Osteocyte (in vitro differentiated cells): ENCODE results near the gene AGAP2. TPM values are rescaled to one million over a fixed set of nuclear protein-coding genes. Genes with fewer than 3 reads are reported as not detected.

Experiments used
- DNase-seq: peaks from one replicate; pipeline ENCODE4 v3.0.0; 2021; ENCODE audit warnings: mixed read lengths; ENCODE audit not compliant: unreplicated experiment; ENCODE audit errors: extremely low spot score
- H3K27ac Mint-ChIP-seq: one replicate; pipeline ENCODE4 v1.8.0; 2021; ENCODE audit warnings: mild to moderate bottlenecking, mixed read lengths; ENCODE audit not compliant: unreplicated experiment
- H3K27me3 Mint-ChIP-seq: one replicate; pipeline ENCODE4 v1.8.0; 2021; ENCODE audit warnings: mixed read lengths; ENCODE audit not compliant: unreplicated experiment
- H3K36me3 Mint-ChIP-seq: one replicate; pipeline ENCODE4 v1.8.0; 2021; ENCODE audit warnings: mixed read lengths; ENCODE audit not compliant: unreplicated experiment
- H3K4me1 Mint-ChIP-seq: one replicate; pipeline ENCODE4 v1.8.0; 2021; ENCODE audit warnings: mixed read lengths; ENCODE audit not compliant: unreplicated experiment
- H3K4me3 Mint-ChIP-seq: one replicate; pipeline ENCODE4 v1.8.0; 2021; ENCODE audit warnings: mild to moderate bottlenecking, moderate library complexity, mixed read lengths; ENCODE audit not compliant: unreplicated experiment
- H3K9me3 Mint-ChIP-seq: one replicate; pipeline ENCODE4 v1.8.0; 2021; ENCODE audit warnings: mixed read lengths; ENCODE audit not compliant: unreplicated experiment
- CTCF ChIP-seq: fragments of 200-600 bp; sonication (generic); IDR thresholded peaks from 2 replicates; pipeline ENCODE4 v1.5.0; 2021; ENCODE audit warnings: antibody characterized with exemption, mild to moderate bottlenecking, moderate library complexity
- total RNA-seq: library from RNA; stranded (reverse); gene quantifications from 2 replicates; pipeline ENCODE4 v1.2.1, GENCODE V29; 2021

Gene AGAP2
- total RNA-seq, 1 donor from 2014 or later: 2.6 TPM

GRCh38 chr12:57726151-57726883 is 12.2 kb downstream of the AGAP2 start:
- Mint-ChIP-seq H3K4me3 (peak overlapping the region; percentile 99), H3K9me3 (no peaks in the 10 kb centered on the region), H3K36me3 (peaks cover 8% of the 10 kb centered on the region), H3K27ac (peak overlapping the region; percentile 97), H3K27me3 (peaks cover 7% of the 10 kb centered on the region), H3K4me1 (peaks cover 23% of the 10 kb centered on the region)
- peak; percentile 95 for DNase-seq
- TF ChIP-seq CTCF: peak; percentile 89

- Mint-ChIP-seq H3K9me3 (no peaks in the 10 kb centered on the region), H3K27me3 (peaks cover 6% of the 10 kb centered on the region), H3K4me3 (peak overlapping the region; percentile 99), H3K4me1 (peaks cover 23% of the 10 kb centered on the region), H3K36me3 (peaks cover 8% of the 10 kb centered on the region), H3K27ac (peak overlapping the region; percentile 97)
- no peak for TF ChIP-seq CTCF
- no peak for DNase-seq
These were observed 12.7 kb downstream of the AGAP2 start for GRCh38 chr12:57725851-57726150.

- Mint-ChIP-seq H3K4me3 (peak overlapping the region; percentile 53), H3K27ac (no peak overlapping the region), H3K4me1 (peaks cover 23% of the 10 kb centered on the region), H3K36me3 (peaks cover 9% of the 10 kb centered on the region), H3K27me3 (peaks cover 6% of the 10 kb centered on the region), H3K9me3 (no peaks in the 10 kb centered on the region)
- TF ChIP-seq CTCF: no peak
- DNase-seq: peak; percentile 73
These were observed 13.4 kb downstream of the AGAP2 start for GRCh38 chr12:57724936-57725740.

- no peak for TF ChIP-seq CTCF
- Mint-ChIP-seq H3K4me1 (peaks cover 23% of the 10 kb centered on the region), H3K36me3 (peaks cover 16% of the 10 kb centered on the region), H3K27ac (no peak overlapping the region), H3K9me3 (no peaks in the 10 kb centered on the region), H3K27me3 (peaks cover 6% of the 10 kb centered on the region), H3K4me3 (no peak overlapping the region)
- peak; percentile 75 for DNase-seq
These were observed 14.3 kb downstream of the AGAP2 start for GRCh38 chr12:57724003-57724935.
